K562 treated with DMSO at 1 percent for 24 hours (cell line): Measurements from ENCODE around the gene PAIP2B. TPM values are rescaled to one million over a fixed set of nuclear protein-coding genes. Genes with fewer than 3 reads are reported as not detected.

ENCODE experiments used
- total RNA-seq: library from RNA; unstranded; fragments of 300-600 nt; gene quantifications from 2 replicates; pipeline ENCODE4 v1.2.3, GENCODE V29; 2022; ENCODE audit warnings: low read depth; ENCODE audit not compliant: insufficient read depth

Gene PAIP2B
- total RNA-seq: 0.72 and 1.00 TPM in 2 replicates

GRCh38 chr2:71226965-71227560 lies at the start of gene PAIP2B:
PAIP2B (minus strand) TSS chr2:71227103; CDS start chr2:71202589, 24,514 bp downstream.

Other genes starting within 250 kb of the PAIP2B start
- not detected in 2 replicates for gene ANKRD53, start 248.5 kb downstream of the PAIP2B start, total RNA-seq
- 60.0 and 62.0 TPM in 2 replicates for gene TEX261, start 232.2 kb downstream of the PAIP2B start, total RNA-seq
- 71.7 and 75.1 TPM in 2 replicates for gene NAGK, start 158.5 kb downstream of the PAIP2B start, total RNA-seq
- 12.5 and 14.4 TPM in 2 replicates for gene MCEE, start 96.9 kb downstream of the PAIP2B start, total RNA-seq
- gene MPHOSPH10, start 96.5 kb downstream of the PAIP2B start, total RNA-seq: 15.1 and 16.4 TPM in 2 replicates
- 54.2 and 55.7 TPM in 2 replicates for gene ZNF638, start 104.7 kb upstream of the PAIP2B start, total RNA-seq
- gene DYSF, start 226.5 kb upstream of the PAIP2B start, total RNA-seq: 1.3 and 1.5 TPM in 2 replicates